Mesothelial cell of epicardium (in vitro differentiated cells): ENCODE data around the gene WDFY3. TPM values are rescaled to one million over a fixed set of nuclear protein-coding genes. Genes with fewer than 3 reads are reported as not detected.
A peak's percentile ranks its signal among the peaks of the same experiment; 100 is the strongest.
"Not testable (repeated sequence)": the region's sequence is repeated elsewhere in the genome, so short reads cannot be mapped to it uniquely, and the experiment has no call there.

Source experiments
- DNase-seq, 2 experiments: peaks; one replicate each; pipeline ENCODE4 v3.0.0; 2021; ENCODE audit warnings: low spot score in 2 of 2; ENCODE audit not compliant: unreplicated experiment in 2 of 2
- H3K27ac Mint-ChIP-seq: 2 replicates; pipeline ENCODE4 v1.8.0; 2021; ENCODE audit warnings: mixed read lengths
- H3K27me3 Mint-ChIP-seq: 2 replicates; pipeline ENCODE4 v1.8.0; 2021; ENCODE audit warnings: low read depth, mixed read lengths
- H3K36me3 Mint-ChIP-seq: 2 replicates; pipeline ENCODE4 v1.8.0; 2021; ENCODE audit warnings: mixed read lengths
- H3K4me1 Mint-ChIP-seq: 2 replicates; pipeline ENCODE4 v1.8.0; 2021; ENCODE audit warnings: mixed read lengths
- H3K4me3 Mint-ChIP-seq: 2 replicates; pipeline ENCODE4 v1.8.0; 2021; ENCODE audit warnings: mild to moderate bottlenecking, moderate library complexity, mixed read lengths
- H3K9me3 Mint-ChIP-seq: 2 replicates; pipeline ENCODE4 v1.8.0; 2021; ENCODE audit warnings: mixed read lengths
- total RNA-seq: library from RNA; stranded (reverse); gene quantifications from 3 replicates; pipeline ENCODE4 v1.2.1, GENCODE V29; 2021
- TF ChIP-seq, protein P1 (sequence below): fragments of 200-600 bp; sonication (generic); IDR thresholded peaks from one replicate; pipeline ENCODE4 v1.5.0; 2021; ENCODE audit warnings: antibody characterized with exemption; ENCODE audit not compliant: unreplicated experiment

Gene WDFY3
- total RNA-seq, 1 donor from 2014 or later, result 115 TPM

DNA sequence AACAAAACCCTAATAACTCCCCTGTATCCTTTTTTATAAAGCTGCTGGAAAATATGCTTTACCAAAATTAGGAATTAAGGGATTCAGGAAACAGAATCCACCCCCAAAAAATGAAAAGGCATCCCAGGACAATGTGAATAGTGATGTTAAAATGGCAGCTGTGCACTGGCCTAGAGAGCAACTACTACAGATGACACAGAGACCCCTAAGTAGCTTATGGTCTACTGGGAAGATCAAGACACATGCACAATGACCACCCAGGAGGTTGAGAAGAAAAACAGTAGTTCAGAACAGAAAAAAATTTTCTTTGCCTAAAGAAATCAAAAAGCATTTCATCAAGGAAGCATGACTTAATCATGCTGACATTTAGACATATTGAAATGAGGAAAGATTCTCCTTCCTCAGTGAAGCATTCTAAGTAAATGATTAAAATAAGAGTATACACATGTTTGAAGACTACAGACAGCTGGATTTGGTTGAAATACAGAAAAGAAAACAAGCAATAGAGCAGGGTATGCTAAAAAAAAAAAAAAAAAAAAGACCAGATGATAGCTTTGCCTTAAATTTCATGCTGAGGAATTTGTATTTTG lies 117.3 kb downstream of the WDFY3 start:
- Mint-ChIP-seq H3K27ac (no peak overlapping the region), H3K36me3 (peaks cover 37% of the 10 kb centered on the region), H3K4me3 (no peak overlapping the region), H3K27me3 (no peaks in the 10 kb centered on the region), H3K4me1 (peaks cover 3% of the 10 kb centered on the region), H3K9me3 (no peaks in the 10 kb centered on the region)
- no peak for DNase-seq
- TF ChIP-seq, protein P1, sequence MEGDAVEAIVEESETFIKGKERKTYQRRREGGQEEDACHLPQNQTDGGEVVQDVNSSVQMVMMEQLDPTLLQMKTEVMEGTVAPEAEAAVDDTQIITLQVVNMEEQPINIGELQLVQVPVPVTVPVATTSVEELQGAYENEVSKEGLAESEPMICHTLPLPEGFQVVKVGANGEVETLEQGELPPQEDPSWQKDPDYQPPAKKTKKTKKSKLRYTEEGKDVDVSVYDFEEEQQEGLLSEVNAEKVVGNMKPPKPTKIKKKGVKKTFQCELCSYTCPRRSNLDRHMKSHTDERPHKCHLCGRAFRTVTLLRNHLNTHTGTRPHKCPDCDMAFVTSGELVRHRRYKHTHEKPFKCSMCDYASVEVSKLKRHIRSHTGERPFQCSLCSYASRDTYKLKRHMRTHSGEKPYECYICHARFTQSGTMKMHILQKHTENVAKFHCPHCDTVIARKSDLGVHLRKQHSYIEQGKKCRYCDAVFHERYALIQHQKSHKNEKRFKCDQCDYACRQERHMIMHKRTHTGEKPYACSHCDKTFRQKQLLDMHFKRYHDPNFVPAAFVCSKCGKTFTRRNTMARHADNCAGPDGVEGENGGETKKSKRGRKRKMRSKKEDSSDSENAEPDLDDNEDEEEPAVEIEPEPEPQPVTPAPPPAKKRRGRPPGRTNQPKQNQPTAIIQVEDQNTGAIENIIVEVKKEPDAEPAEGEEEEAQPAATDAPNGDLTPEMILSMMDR, result no peak

DNA sequence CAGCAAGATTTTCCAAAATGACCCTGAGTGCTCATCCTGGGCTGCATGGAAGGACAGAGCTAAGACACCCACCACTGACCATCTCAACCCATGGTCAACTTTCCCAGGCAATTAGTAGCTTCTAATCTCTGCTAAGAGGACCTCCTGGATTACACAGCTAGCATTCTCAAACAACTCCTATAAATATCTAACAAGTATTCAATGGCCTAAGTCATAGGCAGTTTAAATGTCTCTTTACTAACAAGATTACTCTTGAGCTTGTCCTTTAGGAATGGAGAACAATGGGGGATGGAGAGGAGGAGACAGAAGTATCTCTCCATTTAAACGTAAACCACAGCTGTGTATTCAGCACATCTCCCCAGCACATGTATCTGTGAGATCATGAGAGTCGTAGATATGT lies 118.1 kb downstream of the WDFY3 start:
- TF ChIP-seq, protein P1, result no peak
- no peaks in the 10 kb centered on the region for H3K9me3 Mint-ChIP-seq
- peaks cover 34% of the 10 kb centered on the region for H3K36me3 Mint-ChIP-seq
- H3K4me3 Mint-ChIP-seq, result no peak overlapping the region
- DNase-seq, result no peak
- H3K4me1 Mint-ChIP-seq, result peaks cover 3% of the 10 kb centered on the region
- H3K27ac Mint-ChIP-seq, result no peak overlapping the region
- no peaks in the 10 kb centered on the region for H3K27me3 Mint-ChIP-seq

DNA sequence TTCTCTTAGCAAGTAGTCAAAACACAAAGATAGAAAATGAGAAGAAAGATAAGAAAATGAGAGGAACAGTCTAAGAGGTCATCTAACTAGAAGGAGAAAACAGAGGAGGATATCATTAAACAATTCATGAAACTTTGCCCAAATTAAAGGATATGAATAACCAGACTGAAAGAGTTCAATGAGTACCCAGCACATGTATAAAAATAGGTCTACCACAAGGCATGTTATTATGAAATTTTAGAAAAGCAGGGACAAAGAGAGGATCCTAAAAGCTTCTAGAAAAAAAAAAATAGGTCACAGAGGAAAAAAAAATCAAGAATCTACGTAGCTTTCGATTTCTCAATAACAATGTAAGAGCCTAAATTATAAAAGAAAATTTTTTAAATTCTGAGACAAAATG lies 118.5 kb downstream of the WDFY3 start:
- TF ChIP-seq, protein P1, result no peak
- Mint-ChIP-seq H3K27me3 (no peaks in the 10 kb centered on the region), H3K4me1 (peaks cover 3% of the 10 kb centered on the region), H3K27ac (no peak overlapping the region), H3K36me3 (peaks cover 34% of the 10 kb centered on the region), H3K9me3 (no peaks in the 10 kb centered on the region), H3K4me3 (no peak overlapping the region)
- DNase-seq, result no peak

DNA sequence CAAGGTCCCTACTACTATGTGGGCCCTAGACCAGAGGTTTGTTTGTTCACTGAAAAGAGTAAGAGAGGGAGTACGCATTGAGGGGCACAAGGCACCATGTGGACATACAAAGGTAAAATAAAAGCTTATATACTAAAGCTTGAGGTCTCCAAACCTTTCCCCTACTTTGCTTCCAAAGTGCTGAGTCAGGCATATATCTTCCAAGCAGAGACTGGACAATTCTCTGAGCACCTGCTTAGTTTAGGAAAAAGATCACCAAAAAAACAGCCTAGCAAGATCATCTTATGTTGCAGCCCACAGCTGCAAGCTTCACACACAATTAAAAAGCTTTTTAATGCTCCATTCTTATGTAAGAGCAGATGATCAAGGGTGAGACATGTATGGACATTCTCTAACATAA lies 119.5 kb downstream of the WDFY3 start:
- Mint-ChIP-seq H3K4me3 (no peak overlapping the region), H3K4me1 (peaks cover 1% of the 10 kb centered on the region), H3K27ac (no peak overlapping the region), H3K27me3 (no peaks in the 10 kb centered on the region), H3K36me3 (peaks cover 32% of the 10 kb centered on the region), H3K9me3 (no peaks in the 10 kb centered on the region)
- DNase-seq, result no peak
- TF ChIP-seq, protein P1, result no peak

DNA sequence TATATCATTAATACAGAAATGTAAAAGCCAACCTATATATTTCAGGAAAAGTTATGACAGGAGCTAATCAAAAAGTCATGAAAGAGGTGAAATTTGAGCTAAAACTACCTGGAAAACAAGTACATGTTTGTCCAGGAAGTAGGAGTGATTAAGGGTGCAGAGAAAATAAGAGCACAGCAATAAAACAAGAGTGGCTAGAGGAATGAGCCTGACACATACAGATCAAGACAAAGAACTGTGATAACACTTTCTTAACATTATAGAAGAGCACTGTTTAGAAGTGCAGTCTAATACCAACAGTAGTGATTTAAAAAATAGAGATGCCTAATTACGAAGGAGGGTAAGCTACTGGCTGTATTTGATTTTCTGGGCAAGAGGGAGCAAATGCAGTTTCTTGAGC lies 125.1 kb downstream of the WDFY3 start:
- DNase-seq, result no peak
- Mint-ChIP-seq H3K36me3 (peaks cover 19% of the 10 kb centered on the region), H3K9me3 (no peaks in the 10 kb centered on the region), H3K4me1 (no peaks in the 10 kb centered on the region), H3K27ac (no peak overlapping the region), H3K4me3 (no peak overlapping the region), H3K27me3 (no peaks in the 10 kb centered on the region)
- TF ChIP-seq, protein P1, result no peak

DNA sequence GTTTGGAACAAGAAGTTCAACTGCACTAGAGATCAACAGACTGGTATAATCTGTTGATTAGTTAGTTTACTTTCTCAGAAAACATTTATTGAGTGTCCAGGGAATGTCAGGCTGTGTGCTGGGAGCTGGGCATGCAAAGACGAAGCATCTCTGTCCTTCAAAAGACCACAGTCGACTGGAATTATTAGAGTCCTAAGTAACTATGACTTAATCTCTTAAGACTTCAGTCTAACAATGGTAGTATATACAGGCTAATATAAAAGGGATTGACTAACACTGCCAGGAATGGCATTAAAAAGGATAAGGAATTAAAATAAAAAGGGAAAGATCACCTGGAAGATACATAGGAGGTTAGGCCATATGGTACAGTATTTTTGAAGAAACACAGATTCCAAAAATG lies 128.7 kb downstream of the WDFY3 start:
- Mint-ChIP-seq H3K9me3 (no peaks in the 10 kb centered on the region), H3K36me3 (peaks cover 24% of the 10 kb centered on the region), H3K27me3 (no peaks in the 10 kb centered on the region), H3K4me1 (no peaks in the 10 kb centered on the region), H3K4me3 (no peak overlapping the region), H3K27ac (peak overlapping the region; percentile 58)
- DNase-seq, result no peak
- TF ChIP-seq, protein P1, result no peak

DNA sequence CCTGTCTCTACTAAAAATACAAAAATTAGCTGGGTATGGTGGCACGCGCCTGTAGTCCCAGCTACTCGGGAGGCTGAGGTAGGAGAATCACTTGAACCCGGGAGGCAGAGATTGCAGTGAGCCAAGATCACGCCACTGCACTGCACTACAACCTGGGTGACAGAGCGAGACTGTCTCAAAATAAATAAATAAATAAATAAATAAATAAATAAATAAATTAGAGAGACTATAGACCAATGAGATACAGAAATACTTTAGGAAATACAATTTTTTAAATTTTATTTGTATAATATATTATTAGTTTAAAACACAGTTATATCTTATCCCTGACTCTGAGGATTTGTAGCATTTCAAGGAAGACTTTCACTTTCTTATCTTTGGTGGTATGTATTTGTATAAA lies 136.9 kb downstream of the WDFY3 start:
- not testable (repeated sequence) for H3K27ac Mint-ChIP-seq, DNase-seq, H3K4me3 Mint-ChIP-seq, H3K27me3 Mint-ChIP-seq, H3K9me3 Mint-ChIP-seq, H3K4me1 Mint-ChIP-seq
- H3K36me3 Mint-ChIP-seq, result peaks cover 25% of the 10 kb centered on the region
